Measurements from ENCODE around the gene CD164. TPM values are rescaled to one million over a fixed set of nuclear protein-coding genes. Genes with fewer than 3 reads are reported as not detected.
"Not testable (repeated sequence)": the region's sequence is repeated elsewhere in the genome, so short reads cannot be mapped to it uniquely, and the experiment has no call there.

CD164 gene
- total and polyA plus RNA-seq, 2 donors, result 221 to 327 TPM

DNA sequence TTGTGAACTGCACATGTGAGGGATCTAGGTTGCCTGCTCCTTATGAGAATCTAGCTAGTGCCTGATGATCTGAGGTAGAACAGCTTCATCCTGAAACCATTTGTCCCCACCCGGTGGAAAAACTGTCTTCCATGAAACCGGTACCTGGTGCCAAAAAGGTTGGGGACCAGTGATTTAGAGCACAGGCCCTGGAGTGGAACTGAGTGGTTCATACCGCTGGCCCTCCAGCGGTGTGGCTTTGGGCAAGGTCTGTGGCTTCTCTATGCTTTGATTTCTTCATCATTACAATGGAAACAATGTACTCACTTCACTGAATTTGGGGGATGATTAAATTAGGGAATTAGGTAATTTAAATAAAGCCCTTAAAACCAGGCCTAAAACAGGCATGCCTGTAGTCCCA is 36.3 kb downstream of the CD164 start:
- 90% methylated on average over 4 of the region's 4 CpGs for WGBS
- Histone ChIP-seq H3K36me3 (ENCODE audit: insufficient read depth) (no peaks in the 10 kb centered on the region), H3K4me1 (ENCODE audit: insufficient read depth) (no peaks in the 10 kb centered on the region), H3K27ac (ENCODE audit: low read depth) (no peak overlapping the region), H3K4me3 (ENCODE audit: low read depth, low read length) (no peak overlapping the region)
- DNase-seq (ENCODE audit: extremely low spot score), result no peak

DNA sequence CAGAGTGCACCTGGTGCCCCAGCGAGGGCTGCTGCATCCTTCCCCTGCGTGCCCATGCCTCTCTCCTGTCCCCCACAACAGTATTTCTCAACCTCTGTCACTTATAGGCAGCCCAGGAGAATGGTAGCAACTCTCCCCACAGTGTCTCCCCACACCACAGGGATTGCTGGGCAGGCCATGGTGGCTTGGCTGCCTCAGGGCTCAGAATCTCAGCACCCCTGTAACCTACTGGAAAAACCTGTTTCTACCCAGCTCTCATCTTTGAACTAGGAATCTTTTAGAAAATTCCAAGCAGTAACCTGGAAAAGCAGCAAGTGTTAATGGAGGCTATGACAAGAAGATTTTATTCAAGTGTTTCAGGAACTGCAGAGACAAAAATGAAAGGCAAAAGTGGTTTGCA is 38.0 kb downstream of the CD164 start:
- Histone ChIP-seq H3K4me1 (ENCODE audit: insufficient read depth) (no peaks in the 10 kb centered on the region), H3K36me3 (ENCODE audit: insufficient read depth) (no peaks in the 10 kb centered on the region), H3K27ac (ENCODE audit: low read depth) (no peak overlapping the region), H3K4me3 (ENCODE audit: low read depth, low read length) (no peak overlapping the region)
- WGBS, result 88% methylated on average over 2 of the region's 2 CpGs
- DNase-seq (ENCODE audit: extremely low spot score), result no peak

DNA sequence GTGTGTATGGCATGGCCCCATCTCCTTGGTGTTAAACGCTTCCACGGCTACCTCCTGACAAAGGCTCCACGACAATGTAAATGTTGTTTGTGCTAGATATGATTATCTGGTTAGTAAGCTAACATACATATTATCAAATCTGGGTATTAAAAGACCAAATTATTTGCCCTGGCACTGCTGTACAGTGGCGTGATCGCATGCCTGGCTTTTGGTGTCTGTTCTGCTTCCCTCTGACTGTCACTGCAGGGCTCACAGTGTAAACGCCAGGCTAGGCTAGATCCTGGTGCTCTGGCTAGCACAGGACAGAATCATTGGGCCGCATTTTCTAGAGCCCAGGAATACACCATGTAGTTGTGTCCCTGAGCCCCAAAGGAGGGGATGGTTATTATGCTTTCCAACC is 38.7 kb downstream of the CD164 start:
- Histone ChIP-seq H3K4me1 (ENCODE audit: insufficient read depth) (no peaks in the 10 kb centered on the region), H3K36me3 (ENCODE audit: insufficient read depth) (no peaks in the 10 kb centered on the region), H3K4me3 (ENCODE audit: low read depth, low read length) (no peak overlapping the region), H3K27ac (ENCODE audit: low read depth) (no peak overlapping the region)
- 91% methylated on average over 7 of the region's 7 CpGs for WGBS
- DNase-seq (ENCODE audit: extremely low spot score), result no peak

DNA sequence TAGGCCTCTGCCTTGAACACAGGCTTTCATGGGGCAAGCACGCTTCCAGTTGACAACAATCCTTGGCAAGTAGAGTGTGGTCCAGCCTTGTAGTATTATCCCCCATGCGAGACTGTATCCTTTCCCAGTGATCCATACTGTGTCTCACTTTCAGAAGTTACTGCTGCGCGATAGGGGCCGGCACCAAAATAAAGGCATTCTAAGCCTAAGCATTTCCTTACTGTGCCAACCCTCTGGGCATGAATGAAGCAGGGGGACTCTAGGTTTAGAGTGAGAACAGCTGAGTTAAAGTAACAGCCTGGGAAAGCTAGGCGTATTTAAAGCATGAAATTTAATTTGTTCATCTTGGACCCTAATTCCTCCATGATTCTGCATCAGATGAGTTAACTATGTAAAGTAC is 39.4 kb downstream of the CD164 start:
- Histone ChIP-seq H3K4me1 (ENCODE audit: insufficient read depth) (no peaks in the 10 kb centered on the region), H3K27ac (ENCODE audit: low read depth) (no peak overlapping the region), H3K4me3 (ENCODE audit: low read depth, low read length) (no peak overlapping the region), H3K36me3 (ENCODE audit: insufficient read depth) (no peaks in the 10 kb centered on the region)
- 96% methylated on average over 6 of the region's 6 CpGs for WGBS
- DNase-seq (ENCODE audit: extremely low spot score), result no peak

DNA sequence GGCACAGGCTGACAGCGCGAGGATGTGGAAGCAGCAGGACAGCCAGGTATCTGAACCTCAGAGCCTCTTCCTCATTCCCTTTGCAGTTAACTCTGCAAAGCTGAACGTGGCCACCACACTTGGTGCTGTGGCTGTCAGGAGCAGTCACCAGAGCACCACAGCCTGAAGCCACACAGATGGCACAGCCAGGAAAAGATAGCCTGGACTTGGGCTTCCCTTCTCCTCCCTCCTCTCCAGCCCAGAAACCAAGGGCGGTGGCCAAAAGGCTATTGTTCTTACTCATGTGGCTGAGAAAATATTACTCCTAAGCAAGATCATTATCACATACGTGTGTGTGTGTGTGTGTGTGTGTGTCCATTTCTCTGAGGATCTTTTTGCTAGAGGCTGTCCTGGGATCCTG is 39.8 kb downstream of the CD164 start:
- no peak for DNase-seq (ENCODE audit: extremely low spot score)
- Histone ChIP-seq H3K4me1 (ENCODE audit: insufficient read depth) (no peaks in the 10 kb centered on the region), H3K36me3 (ENCODE audit: insufficient read depth) (no peaks in the 10 kb centered on the region), H3K4me3 (ENCODE audit: low read depth, low read length) (no peak overlapping the region), H3K27ac (ENCODE audit: low read depth) (no peak overlapping the region)
- 79% methylated on average over 5 of the region's 5 CpGs for WGBS

DNA sequence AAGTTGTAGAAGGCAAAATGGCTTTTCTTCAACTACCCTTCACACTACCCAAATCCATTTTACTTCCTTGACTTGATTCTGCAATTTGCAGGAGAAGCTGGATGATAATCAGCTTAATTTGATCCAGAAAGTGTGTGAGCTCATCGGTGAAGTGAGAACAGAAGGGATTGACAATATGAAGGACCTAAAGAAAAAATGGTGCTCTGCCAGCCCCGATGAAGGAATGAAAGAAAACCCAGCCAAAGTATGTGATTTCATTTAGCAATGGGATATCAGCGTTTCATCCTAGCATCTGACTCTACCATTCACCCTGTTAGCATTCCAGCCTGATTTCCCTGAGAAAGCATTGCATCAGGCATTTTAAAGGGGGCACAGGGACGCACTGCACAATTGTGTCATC is 41.5 kb downstream of the CD164 start:
- WGBS, result 85% methylated on average over 4 of the region's 4 CpGs
- no peak for DNase-seq (ENCODE audit: extremely low spot score)
- Histone ChIP-seq H3K27ac (ENCODE audit: low read depth) (no peak overlapping the region), H3K4me1 (ENCODE audit: insufficient read depth) (no peaks in the 10 kb centered on the region), H3K4me3 (ENCODE audit: low read depth, low read length) (no peak overlapping the region), H3K36me3 (ENCODE audit: insufficient read depth) (no peaks in the 10 kb centered on the region)

DNA sequence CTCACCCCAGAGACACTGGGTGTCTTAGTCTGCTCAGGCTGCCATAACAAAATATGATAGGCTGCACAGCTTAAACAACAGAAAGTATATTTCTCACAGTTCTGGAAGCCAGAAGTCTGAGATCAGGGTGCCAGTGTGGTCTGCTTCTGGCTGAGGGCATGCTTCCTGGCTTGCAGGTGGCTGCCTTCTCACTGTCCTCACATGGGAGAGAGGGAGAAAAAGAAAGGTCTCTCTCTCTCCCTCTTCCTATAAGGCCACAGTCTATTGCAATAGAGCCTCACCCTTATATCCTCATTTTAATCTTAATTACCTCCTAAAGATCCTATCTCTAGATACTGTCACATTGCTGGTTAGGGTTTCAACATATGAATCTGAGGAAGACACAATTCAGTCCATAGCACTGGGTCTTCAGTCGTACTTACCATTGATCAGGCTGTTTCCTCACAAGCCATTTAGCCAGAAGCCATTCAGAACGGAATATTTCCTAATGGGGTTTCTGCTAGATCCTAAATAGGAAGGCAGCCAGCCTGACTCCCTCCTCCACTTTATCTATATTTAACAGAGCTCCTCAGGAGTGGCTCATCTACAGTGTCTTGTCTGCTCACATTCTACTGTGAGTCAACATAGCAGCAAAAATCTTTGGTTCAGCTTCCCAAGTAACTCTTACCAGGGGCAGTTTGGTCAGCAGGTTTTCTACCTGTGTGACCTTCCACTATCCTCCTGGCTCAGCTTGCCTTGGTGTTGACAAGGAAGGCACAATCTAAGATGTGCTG is 42.2 kb downstream of the CD164 start:
- DNase-seq (ENCODE audit: extremely low spot score), result no peak
- Histone ChIP-seq H3K27ac (ENCODE audit: low read depth) (no peak overlapping the region), H3K4me3 (ENCODE audit: low read depth, low read length) (no peak overlapping the region), H3K36me3 (ENCODE audit: insufficient read depth) (no peaks in the 10 kb centered on the region), H3K4me1 (ENCODE audit: insufficient read depth) (no peaks in the 10 kb centered on the region)
- 79% methylated on average over 2 of the region's 2 CpGs for WGBS

DNA sequence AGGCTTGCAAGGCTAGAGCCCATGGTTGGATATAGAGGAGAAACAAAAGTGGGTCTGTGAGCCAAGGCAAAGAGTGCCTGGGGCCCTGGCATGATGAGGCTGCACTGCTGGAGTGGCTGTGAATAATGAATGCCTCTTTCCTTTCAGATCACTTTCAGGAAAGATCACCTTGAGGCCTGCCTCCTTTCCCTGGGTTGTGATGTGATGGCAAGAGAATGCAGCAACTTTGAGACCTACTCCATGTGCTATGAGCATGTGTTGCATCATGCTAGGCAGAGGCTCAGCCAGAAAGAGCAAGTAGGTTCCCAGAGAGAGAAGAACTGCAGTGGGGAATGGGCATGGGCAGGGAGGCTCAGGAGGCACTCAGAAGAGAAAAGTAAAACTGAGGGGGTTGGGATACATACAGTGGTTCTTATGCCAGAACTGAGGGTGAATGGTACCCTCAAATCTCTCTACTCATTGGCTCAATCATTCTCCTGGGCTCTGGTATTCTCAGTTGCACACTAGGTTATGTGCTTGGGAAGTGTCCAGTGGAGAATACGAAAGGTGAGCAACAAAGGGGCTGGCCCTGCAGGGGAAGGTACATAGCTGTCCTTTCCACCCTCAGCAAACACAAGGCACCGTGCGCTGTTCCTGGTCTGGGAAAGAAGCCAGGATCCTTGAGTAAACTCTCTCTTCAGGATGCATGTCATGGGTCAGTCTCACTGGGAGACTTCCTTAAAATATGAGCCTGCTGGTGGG is 45.9 kb downstream of the CD164 start:
- Histone ChIP-seq H3K4me1 (ENCODE audit: insufficient read depth) (no peaks in the 10 kb centered on the region), H3K27ac (ENCODE audit: low read depth) (no peak overlapping the region), H3K4me3 (ENCODE audit: low read depth, low read length) (no peak overlapping the region), H3K36me3 (ENCODE audit: insufficient read depth) (no peaks in the 10 kb centered on the region)
- WGBS, result 44% methylated on average over 3 of the region's 3 CpGs
- no peak for DNase-seq (ENCODE audit: extremely low spot score)

DNA sequence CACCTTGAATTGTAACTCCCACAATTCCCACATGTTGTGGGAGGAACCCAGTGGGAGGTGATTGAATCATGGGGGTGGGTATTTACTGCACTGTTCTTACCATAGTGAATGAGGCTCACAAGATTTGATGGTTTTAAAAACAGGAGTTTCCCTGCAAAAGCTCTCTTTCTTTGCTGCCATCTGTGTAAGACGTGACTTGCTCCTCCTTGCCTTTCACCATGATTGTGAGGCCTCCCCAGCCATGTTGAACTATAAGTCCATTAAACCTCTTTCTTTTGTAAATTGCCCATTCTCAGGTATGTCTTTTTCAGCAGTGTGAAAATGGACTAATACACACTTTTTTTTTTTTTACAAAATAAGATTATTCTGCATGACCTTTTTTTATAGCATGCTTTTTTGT is 48.4 kb downstream of the CD164 start:
- DNase-seq (ENCODE audit: extremely low spot score); H3K36me3 ChIP-seq (ENCODE audit: insufficient read depth); H3K27ac ChIP-seq (ENCODE audit: low read depth); H3K4me1 ChIP-seq (ENCODE audit: insufficient read depth); H3K4me3 ChIP-seq (ENCODE audit: low read depth, low read length): not testable (repeated sequence)
- WGBS, result 96% methylated on average over 1 of the region's 1 CpG

DNA sequence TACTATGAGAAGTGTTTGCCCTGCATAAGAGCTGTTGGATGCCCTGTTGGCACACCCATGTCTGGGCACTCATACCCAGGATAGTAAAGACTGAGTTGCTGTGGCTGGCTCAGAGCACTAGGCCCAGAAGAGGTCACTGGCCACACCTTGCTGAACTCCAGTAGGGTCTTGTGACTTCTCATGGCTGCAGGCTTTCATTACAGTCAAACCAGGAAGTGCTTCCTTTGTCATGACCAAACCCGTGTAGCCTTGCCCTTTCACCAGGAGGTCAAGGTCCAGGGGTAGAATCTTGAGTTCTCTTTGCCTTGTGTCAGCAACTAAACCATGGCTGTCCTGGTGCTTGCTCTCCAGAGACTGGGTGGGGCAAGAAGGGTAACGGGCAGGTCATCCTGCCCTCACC is 49.5 kb downstream of the CD164 start:
- Histone ChIP-seq H3K4me3 (ENCODE audit: low read depth, low read length) (no peak overlapping the region), H3K36me3 (ENCODE audit: insufficient read depth) (no peaks in the 10 kb centered on the region), H3K27ac (ENCODE audit: low read depth) (no peak overlapping the region), H3K4me1 (ENCODE audit: insufficient read depth) (no peaks in the 10 kb centered on the region)
- DNase-seq (ENCODE audit: extremely low spot score), result no peak
- 67% methylated on average over 2 of the region's 2 CpGs for WGBS

DNA sequence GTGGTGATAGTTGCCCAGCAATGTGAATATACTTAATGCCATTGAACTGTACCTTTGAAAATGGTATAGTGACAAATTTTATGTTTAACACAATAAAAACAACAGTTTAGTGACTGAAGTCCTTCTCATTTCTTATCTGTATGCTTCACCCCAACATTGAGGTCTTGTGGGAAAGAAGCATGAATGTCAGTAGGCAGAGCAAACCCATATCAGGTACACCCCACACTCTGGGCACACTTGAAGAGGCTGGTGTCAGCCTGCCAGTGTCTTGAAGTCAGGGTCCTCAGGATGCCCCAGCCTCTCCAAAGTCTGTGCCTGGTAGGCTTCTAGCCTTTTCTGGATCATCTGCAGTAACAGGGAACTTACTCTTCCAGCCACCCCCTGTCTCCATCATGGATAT is 51.2 kb downstream of the CD164 start:
- H3K27ac ChIP-seq (ENCODE audit: low read depth), result no peak overlapping the region
- no peaks in the 10 kb centered on the region for H3K4me1 ChIP-seq (ENCODE audit: insufficient read depth)
- no peak for DNase-seq (ENCODE audit: extremely low spot score)
- no peak overlapping the region for H3K4me3 ChIP-seq (ENCODE audit: low read depth, low read length)
- no peaks in the 10 kb centered on the region for H3K36me3 ChIP-seq (ENCODE audit: insufficient read depth)

DNA sequence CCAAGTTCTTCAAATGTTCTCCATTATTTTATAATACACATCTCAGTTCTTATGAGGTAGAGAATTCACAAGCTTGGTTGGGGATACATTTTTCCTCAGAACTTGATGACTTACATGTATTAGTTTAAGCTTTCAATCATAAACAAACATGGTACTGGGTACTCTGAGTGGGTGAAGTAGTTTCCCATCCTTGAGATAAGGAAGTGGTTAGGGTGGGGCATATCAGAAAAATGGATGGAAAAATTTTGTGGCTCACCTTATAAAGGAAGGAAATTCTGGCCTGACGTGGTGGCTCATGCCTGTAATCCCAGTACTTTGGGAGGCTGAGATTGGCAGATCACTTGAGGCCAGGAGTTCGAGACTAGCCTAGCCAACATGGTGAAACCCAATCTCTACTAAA is 52.0 kb downstream of the CD164 start:
- H3K4me1 ChIP-seq (ENCODE audit: insufficient read depth), result no peaks in the 10 kb centered on the region
- 79% methylated on average over 2 of the region's 2 CpGs for WGBS
- no peaks in the 10 kb centered on the region for H3K36me3 ChIP-seq (ENCODE audit: insufficient read depth)
- no peak for DNase-seq (ENCODE audit: extremely low spot score)
- no peak overlapping the region for H3K27ac ChIP-seq (ENCODE audit: low read depth)
- H3K4me3 ChIP-seq (ENCODE audit: low read depth, low read length), result no peak overlapping the region

DNA sequence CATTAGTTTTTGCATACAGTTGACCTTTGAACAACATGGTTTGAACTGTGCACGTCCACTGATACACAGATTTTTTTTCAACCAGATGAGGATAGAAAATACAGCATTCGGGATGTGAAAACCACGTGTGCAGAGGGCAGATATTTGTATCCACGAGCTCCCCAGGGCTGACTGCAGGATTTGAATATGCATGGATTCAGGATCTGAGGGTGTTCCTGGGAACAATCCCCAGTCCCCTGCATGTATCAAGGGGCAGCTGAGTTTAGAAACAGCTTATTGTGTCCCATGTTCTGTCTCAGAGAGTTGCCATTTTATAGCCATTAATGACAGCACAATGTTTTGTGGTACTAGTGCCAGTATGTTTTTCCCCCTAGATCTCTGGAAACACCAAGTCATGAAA is 53.6 kb downstream of the CD164 start:
- DNase-seq (ENCODE audit: extremely low spot score), result no peak
- H3K36me3 ChIP-seq (ENCODE audit: insufficient read depth), result no peaks in the 10 kb centered on the region
- WGBS, result 62% methylated on average over 4 of the region's 4 CpGs
- no peaks in the 10 kb centered on the region for H3K4me1 ChIP-seq (ENCODE audit: insufficient read depth)
- no peak overlapping the region for H3K27ac ChIP-seq (ENCODE audit: low read depth)
- no peak overlapping the region for H3K4me3 ChIP-seq (ENCODE audit: low read depth, low read length)

DNA sequence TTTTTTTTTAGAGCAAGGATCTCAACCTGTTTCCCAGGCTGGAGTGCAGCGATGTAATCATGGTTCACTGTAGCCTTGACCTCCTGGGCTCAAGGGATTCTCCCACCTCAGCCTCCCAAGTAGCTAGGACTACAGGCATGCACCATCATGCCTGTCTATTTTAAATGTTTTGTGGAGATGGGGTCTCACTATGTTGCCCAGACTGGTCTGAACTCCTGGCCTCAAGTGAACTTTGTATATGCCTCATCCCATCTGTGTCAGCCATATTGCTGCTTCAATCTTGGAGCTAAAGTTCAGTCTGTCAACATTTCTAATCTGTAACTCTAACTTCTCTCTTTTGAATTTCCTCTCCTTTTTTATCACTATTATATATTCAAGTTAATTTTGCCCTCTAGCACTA is 54.3 kb downstream of the CD164 start:
- Histone ChIP-seq H3K27ac (ENCODE audit: low read depth) (no peak overlapping the region), H3K36me3 (ENCODE audit: insufficient read depth) (no peaks in the 10 kb centered on the region), H3K4me1 (ENCODE audit: insufficient read depth) (no peaks in the 10 kb centered on the region), H3K4me3 (ENCODE audit: low read depth, low read length) (no peak overlapping the region)
- DNase-seq (ENCODE audit: extremely low spot score), result no peak
- 96% methylated on average over 1 of the region's 1 CpG for WGBS
